Esophagus squamous epithelium (tissue), 5 donors: ENCODE measurements around the gene GPR68. TPM values are rescaled to one million over a fixed set of nuclear protein-coding genes. Genes with fewer than 3 reads are reported as not detected.
A peak's percentile ranks its signal among the peaks of the same experiment; 100 is the strongest.

Source experiments
- DNase-seq: peaks from one replicate; lab custom pipeline; 2025; lab: John Stamatoyannopoulos, UW
- H3K27ac ChIP-seq, 4 donors: fragments of 200-600 bp; sonication (generic); one replicate each; pipeline ENCODE4 v1.5.1; 2016 to 2019; ENCODE audit warnings: mild to moderate bottlenecking in 1 of 4
- H3K27me3 ChIP-seq, 4 donors: fragments of 200-600 bp; sonication (generic); 1 replicate in 3 of 4; 2 replicates in 1 of 4; pipeline versions ENCODE4 v1.5.1 to v1.6.0; 2017 to 2021; ENCODE audit warnings: antibody characterized with exemption in 1 of 4
- H3K36me3 ChIP-seq, 3 donors: fragments of 200-600 bp; sonication (generic); one replicate each; pipeline ENCODE4 v1.5.1; 2016 to 2019
- H3K4me1 ChIP-seq, 3 donors: fragments of 200-600 bp; sonication (generic); one replicate each; pipeline ENCODE4 v1.5.1; 2017 to 2019
- H3K4me3 ChIP-seq, 4 donors: fragments of 200-600 bp; sonication (generic); 1 replicate in 3 of 4; 2 replicates in 1 of 4; pipeline ENCODE4 v1.5.1; 2016 to 2019; ENCODE audit warnings: mild to moderate bottlenecking in 2 of 4, moderate library complexity in 1 of 4
- H3K9me3 ChIP-seq, 3 donors: fragments of 200-600 bp; sonication (generic); one replicate each; pipeline ENCODE4 v1.5.1; 2016 to 2019
- POLR2A ChIP-seq, 4 donors: fragments of 450-650 bp; IDR thresholded peaks; one replicate each; pipeline ENCODE4 v1.6.1; 2017; ENCODE audit warnings: antibody characterized with exemption in 4 of 4, mild to moderate bottlenecking in 4 of 4, moderate library complexity in 3 of 4
- WGBS, 2 donors: methylation state at CpG; one replicate each; pipeline ENCODE4 v1.1.5; 2018; 5-methylcytosine and 5-hydroxymethylcytosine counted together
- intact Hi-C: fragments of 100-400 bp; cut with DNase I; formaldehyde crosslinking; loops from one replicate; pipeline ENCODE4 v1.15.0; 2022
- total RNA-seq, 4 donors: library from RNA; depleted of rRNA; stranded (reverse); fragments of >200 nt; gene quantifications; one replicate each; pipeline ENCODE4 v1.1.0, GENCODE V29; 2016
- TF ChIP-seq, protein P1 (sequence below), 6 experiments: fragments of 450-650 bp in 4 of 6; fragments of 200-600 bp in 2 of 6; sonication (generic) in 2 of 6; IDR thresholded peaks; one replicate each; pipeline ENCODE4 v1.5.1; 2016 to 2019; ENCODE audit warnings: antibody characterized with exemption in 6 of 6, mild to moderate bottlenecking in 4 of 6, moderate library complexity in 4 of 6
- donor health status: DM: yes; HTN: yes; CAD: no.

Gene GPR68
- total RNA-seq, 4 donors from 2014 or later = 4.0 to 17.5 (median 10.2) TPM

DNA sequence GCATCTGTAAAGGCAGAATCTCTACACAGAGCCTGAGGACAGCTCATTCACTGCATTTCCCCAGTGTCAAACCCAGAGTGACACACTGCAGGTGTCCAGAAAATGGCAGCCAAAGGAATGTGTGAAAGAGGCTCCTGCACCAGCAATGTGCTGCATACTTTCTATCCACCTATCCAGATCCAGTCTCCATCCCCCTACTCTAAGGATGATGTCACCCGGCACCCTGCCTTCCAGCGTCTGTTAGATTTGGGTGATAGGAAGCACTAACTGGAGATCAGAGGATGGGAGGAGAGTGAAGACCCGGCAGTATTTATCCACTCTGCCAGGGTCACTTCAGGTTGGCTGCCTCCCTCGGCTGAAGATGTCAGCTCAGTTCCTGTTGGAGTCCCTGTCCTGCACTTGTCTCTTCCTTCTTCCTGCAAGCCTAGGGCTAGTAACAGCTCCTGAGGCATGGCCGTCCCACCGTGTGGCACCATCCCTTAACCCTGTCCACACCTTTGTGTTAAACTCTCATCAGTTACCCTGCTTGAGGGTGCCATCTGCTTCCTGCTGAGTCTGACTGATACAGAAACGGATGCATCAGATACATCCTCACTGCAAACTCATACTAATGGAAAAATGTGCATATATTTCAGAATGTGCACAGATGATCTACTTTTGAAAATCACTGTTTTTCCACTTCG, 13.0 kb upstream of the GPR68 start:
- Histone ChIP-seq H3K27me3 (no peaks in the 10 kb centered on the region), H3K4me3 (peak overlapping the region in 1 of 4 donors; percentile 18), H3K9me3 (no peaks in the 10 kb centered on the region), H3K27ac (peak overlapping the region; percentile 61 to 82 (median 76)), H3K4me1 (peaks cover 44 to 72% (median 46%) of the 10 kb centered on the region in 3 donors), H3K36me3 (no peaks in the 10 kb centered on the region)
- intact Hi-C loops = no loop called here
- WGBS, 2 donors = 32 to 35% methylated on average over 7 of the region's 8 CpGs
- TF ChIP-seq POLR2A (IDR thresholded peaks at IDR 0.05) = no peak
- TF ChIP-seq, protein P1, sequence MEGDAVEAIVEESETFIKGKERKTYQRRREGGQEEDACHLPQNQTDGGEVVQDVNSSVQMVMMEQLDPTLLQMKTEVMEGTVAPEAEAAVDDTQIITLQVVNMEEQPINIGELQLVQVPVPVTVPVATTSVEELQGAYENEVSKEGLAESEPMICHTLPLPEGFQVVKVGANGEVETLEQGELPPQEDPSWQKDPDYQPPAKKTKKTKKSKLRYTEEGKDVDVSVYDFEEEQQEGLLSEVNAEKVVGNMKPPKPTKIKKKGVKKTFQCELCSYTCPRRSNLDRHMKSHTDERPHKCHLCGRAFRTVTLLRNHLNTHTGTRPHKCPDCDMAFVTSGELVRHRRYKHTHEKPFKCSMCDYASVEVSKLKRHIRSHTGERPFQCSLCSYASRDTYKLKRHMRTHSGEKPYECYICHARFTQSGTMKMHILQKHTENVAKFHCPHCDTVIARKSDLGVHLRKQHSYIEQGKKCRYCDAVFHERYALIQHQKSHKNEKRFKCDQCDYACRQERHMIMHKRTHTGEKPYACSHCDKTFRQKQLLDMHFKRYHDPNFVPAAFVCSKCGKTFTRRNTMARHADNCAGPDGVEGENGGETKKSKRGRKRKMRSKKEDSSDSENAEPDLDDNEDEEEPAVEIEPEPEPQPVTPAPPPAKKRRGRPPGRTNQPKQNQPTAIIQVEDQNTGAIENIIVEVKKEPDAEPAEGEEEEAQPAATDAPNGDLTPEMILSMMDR (IDR thresholded peaks at IDR 0.05) = no peak
- DNase-seq = no peak

DNA sequence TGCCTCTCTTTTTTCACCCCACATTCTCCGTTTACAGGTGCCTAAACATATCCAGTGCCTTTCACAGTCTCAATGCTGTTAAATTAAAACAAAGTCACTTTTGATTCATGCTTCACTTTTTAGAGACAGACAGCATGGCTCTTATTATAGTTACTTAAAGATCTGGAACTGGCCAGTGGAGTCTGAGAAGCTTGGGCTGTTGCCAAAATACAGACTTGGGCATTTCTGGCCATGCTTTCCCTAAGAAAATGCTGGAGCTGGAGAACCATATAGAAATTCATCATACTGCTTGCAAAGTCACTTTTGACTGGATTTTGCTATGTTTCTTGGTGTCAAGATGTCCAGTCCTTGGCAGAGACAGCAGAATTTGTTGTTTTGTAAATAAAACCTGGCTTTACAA, 12.2 kb upstream of the GPR68 start:
- TF ChIP-seq POLR2A (IDR thresholded peaks at IDR 0.05) = no peak
- TF ChIP-seq, protein P1 (IDR thresholded peaks at IDR 0.05) = no peak
- no peaks in the 10 kb centered on the region for H3K36me3 ChIP-seq
- intact Hi-C loops = no loop called here
- peaks cover 44 to 70% (median 48%) of the 10 kb centered on the region in 3 donors for H3K4me1 ChIP-seq
- H3K27ac ChIP-seq = peak overlapping the region in 1 of 4 donors; percentile 82
- WGBS, 2 donors = 83 to 92% methylated on average over 1 of the region's 1 CpG
- H3K9me3 ChIP-seq = no peaks in the 10 kb centered on the region
- DNase-seq = no peak
- no peaks in the 10 kb centered on the region for H3K27me3 ChIP-seq
- no peak overlapping the region for H3K4me3 ChIP-seq

DNA sequence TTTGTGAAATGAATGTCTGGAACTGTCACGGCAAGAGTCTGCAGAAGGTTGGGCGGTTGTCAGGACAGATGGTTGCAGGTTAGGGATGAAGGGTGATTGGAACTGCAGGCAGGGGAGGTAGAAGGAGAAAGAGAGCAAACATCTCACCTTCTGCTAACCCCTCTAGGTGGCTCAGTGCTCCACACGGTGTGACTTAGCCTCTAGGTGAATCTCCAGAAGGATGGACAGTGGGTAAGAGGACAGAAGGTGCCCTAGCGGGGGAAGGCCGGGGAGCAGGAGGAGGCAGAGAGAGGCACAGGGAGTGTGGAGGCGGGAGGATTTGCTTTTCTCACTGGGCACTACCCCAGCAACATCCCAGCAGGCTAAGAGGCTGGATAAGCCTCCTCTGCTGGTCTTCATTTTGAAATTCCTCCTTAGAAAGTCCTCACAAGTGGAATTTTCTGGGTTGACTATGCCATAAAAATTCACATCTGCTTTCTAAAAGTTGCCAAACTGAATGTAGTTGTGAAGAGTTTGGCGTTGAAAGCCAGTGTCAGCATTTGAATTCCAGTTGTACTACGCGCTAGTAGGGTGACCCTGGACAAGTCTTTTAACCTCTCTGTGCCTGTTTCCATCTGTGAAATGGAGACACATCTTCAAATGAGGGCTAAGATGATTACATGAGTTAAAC, 10.7 kb upstream of the GPR68 start:
- TF ChIP-seq, protein P1 (IDR thresholded peaks at IDR 0.05) = no peak
- TF ChIP-seq POLR2A (IDR thresholded peaks at IDR 0.05) = no peak
- H3K27ac ChIP-seq = no peak overlapping the region
- 83 to 84% methylated on average over 8 of the region's 9 CpGs for WGBS, 2 donors
- no peaks in the 10 kb centered on the region for H3K36me3 ChIP-seq
- no peak overlapping the region for H3K4me3 ChIP-seq
- DNase-seq = no peak
- peaks cover 44 to 85% (median 52%) of the 10 kb centered on the region in 3 donors for H3K4me1 ChIP-seq
- H3K27me3 ChIP-seq = no peaks in the 10 kb centered on the region
- H3K9me3 ChIP-seq = no peaks in the 10 kb centered on the region
- intact Hi-C loops = no loop called here

DNA sequence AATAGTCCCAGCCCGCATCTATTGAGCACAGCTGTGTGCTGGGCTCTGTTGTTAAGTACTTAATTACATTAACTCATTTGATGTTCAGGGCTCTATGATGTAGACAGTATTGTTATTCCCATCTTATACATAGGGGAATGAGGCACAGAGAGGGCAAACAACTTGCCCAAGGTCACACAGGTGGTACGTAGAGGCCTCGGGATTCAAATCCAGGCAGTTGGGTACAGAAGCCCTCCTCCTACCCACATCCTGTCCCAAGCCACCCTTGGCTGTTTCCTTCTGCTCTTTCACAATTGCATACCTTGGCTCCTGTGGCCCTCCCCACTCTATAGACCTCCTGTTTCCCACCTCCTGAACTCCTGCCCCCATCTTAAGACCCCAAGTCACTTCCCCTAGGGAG, 10.0 kb upstream of the GPR68 start:
- Histone ChIP-seq H3K4me3 (no peak overlapping the region), H3K27me3 (no peaks in the 10 kb centered on the region), H3K27ac (peak overlapping the region in 2 of 4 donors; percentile 85), H3K9me3 (no peaks in the 10 kb centered on the region), H3K4me1 (peaks cover 44 to 89% (median 52%) of the 10 kb centered on the region in 3 donors), H3K36me3 (no peaks in the 10 kb centered on the region)
- WGBS, 2 donors = 62 to 66% methylated on average over 3 of the region's 3 CpGs
- intact Hi-C loops = no loop called here
- TF ChIP-seq, protein P1 (IDR thresholded peaks at IDR 0.05) = no peak
- no peak for TF ChIP-seq POLR2A (IDR thresholded peaks at IDR 0.05)
- no peak for DNase-seq

DNA sequence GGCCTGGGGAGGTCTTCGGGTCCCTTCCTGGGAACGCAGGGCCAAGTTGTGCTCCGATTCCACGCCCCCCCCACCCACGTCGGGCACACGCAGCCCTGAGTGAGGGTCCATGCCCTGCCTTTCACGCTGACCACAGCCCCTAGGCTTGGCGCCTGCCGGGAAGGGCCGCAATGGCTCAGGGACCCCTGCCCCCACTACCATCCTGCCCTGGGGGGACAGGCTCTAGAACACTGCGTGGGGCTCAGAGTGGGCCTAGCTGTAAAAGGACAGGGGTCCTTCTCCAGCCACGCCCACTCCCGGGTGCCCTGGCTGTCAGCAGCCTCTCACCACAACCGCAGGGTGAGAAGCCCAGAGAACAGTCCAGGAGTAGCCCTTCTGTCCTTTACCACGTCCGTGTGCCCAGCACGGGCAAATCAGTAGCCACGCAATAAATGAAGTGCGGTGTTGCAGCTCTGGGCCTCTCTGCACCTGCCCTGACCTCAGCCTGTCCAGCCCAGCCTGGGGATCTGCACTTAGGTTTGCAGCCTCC, 9.4 kb upstream of the GPR68 start:
- H3K9me3 ChIP-seq = no peaks in the 10 kb centered on the region
- WGBS, 2 donors = 40 to 80% methylated on average over 2 to 4 of the region's 20 CpGs
- no peak for DNase-seq
- TF ChIP-seq, protein P1 (IDR thresholded peaks at IDR 0.05) = no peak
- TF ChIP-seq POLR2A (IDR thresholded peaks at IDR 0.05) = no peak
- H3K27me3 ChIP-seq = no peaks in the 10 kb centered on the region
- H3K27ac ChIP-seq = peak overlapping the region; percentile 73 to 85 (median 82)
- H3K4me3 ChIP-seq = peak overlapping the region; percentile 51 to 79 (median 64)
- intact Hi-C loops = no loop called here
- no peaks in the 10 kb centered on the region for H3K36me3 ChIP-seq
- peaks cover 43 to 83% (median 50%) of the 10 kb centered on the region in 3 donors for H3K4me1 ChIP-seq
